Measurements from ENCODE around the gene FRMD3. TPM values are rescaled to one million over a fixed set of nuclear protein-coding genes. Genes with fewer than 3 reads are reported as not detected.

The FRMD3 gene
- total RNA-seq, 2 experiments from 2014 or later = 0.52 to 0.80 TPM

DNA sequence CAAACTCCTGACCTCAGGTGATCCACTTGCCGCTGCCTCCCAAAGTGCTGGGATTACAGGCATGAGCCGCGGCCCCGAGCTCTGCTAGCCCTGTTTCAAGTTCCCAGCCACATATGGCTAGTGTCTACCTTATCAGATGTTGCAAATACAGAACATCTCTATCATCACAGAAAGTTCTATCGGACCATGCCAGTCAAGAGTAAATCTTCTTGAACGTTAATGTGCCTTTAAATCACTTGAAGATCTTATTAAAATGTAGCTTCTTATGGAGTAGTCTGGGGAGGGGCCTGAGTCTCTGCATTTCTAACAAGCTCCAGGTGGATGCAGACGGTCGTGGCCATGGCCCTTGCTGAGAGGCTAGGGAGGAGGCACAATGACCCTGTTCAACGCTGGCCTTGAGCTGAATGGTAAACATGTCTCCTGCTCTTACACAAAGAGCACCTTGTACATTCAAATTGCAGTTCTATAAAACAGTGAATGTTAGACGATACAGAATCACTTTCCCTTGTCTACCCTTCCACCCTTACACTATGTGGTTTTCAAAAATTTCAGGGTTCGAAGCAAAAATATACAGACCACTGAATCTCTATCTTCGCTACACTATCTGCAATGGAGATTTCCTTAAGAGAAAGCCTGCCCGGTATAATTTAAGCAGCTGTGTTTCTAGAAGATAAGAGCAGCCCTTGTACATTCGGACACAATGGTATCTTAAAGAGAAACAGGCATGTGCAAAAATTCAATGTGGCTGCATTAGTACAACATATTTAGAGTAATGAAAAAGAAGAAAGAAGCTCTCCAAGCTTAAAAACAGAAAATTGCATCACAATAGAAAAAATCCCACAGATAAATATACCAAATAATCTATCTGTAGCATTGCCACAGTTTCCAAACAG is 114.1 kb downstream of the FRMD3 start:
- Mint-ChIP-seq H3K27me3 (no peaks in the 10 kb centered on the region), H3K9me3 (no peaks in the 10 kb centered on the region), H3K4me3 (no peak overlapping the region), H3K27ac (no peak overlapping the region), H3K4me1 (no peaks in the 10 kb centered on the region), H3K36me3 (no peaks in the 10 kb centered on the region)
- no peak for DNase-seq

DNA sequence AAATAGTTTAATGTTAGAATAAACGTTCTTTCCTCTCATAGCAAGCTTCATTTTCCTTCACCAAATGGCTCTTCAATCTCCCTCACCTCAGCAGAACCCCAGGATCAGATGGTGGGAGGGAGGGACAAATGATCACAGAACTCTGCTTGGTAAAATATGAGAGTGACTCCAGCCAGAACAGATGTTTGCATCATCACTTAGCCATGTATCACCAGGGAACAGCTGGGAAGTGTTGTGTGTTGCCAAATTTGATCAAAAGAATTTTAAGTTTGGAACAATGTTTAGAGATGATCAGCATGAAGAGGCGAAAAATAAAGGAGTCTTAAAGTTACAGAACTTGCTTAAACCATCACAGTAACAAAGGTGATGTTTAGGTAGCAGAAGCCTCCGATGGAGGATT is 115.7 kb downstream of the FRMD3 start:
- Mint-ChIP-seq H3K27ac (no peak overlapping the region), H3K27me3 (no peaks in the 10 kb centered on the region), H3K4me1 (no peaks in the 10 kb centered on the region), H3K4me3 (no peak overlapping the region), H3K36me3 (peaks cover 1% of the 10 kb centered on the region), H3K9me3 (peaks cover 2% of the 10 kb centered on the region)
- no peak for DNase-seq

DNA sequence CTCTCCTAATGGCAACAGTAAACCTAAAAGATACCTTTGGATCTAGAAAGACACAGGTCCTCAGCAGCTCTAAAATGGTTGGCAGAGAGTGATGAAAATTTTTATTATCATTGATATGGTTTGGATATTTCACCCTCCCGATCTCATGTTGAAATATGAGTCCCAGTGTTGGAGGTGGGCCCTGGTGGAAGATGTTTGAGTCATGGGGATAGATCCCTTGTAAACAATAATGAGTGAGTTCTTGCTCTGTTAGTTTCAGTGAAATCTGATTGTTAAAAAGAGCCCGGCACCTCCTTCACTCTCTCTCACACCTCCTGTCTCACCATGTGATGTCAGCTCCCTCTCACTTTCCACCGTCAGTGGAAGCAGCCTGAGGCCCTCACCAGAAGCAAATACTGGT is 117.7 kb downstream of the FRMD3 start:
- no peak overlapping the region for H3K4me3 Mint-ChIP-seq
- H3K36me3 Mint-ChIP-seq = peaks cover 5% of the 10 kb centered on the region
- no peaks in the 10 kb centered on the region for H3K4me1 Mint-ChIP-seq
- peaks cover 4% of the 10 kb centered on the region for H3K27me3 Mint-ChIP-seq
- DNase-seq = no peak
- no peak overlapping the region for H3K27ac Mint-ChIP-seq
- peaks cover 2% of the 10 kb centered on the region for H3K9me3 Mint-ChIP-seq

DNA sequence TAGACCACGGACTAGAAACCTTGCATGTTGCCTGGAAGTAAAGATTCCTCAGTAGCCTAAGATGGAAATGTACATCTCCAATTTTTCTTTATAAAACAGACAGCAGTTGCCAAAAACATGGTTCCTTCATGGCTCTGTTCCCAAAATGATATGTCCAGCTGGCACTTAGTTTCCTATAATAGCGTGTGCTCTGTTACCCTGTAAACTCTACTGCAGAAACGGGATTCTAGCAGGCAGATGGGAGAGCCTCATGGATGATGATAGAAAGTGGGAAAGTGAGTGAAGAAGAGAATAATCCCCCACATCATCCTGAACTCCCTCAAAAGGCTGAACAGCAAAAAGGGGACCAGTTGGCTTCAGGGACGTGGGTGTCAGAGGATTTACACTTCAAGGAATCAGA is 118.2 kb downstream of the FRMD3 start:
- Mint-ChIP-seq H3K36me3 (peaks cover 5% of the 10 kb centered on the region), H3K4me3 (no peak overlapping the region), H3K4me1 (no peaks in the 10 kb centered on the region), H3K27ac (no peak overlapping the region), H3K9me3 (peaks cover 2% of the 10 kb centered on the region), H3K27me3 (peaks cover 4% of the 10 kb centered on the region)
- no peak for DNase-seq

DNA sequence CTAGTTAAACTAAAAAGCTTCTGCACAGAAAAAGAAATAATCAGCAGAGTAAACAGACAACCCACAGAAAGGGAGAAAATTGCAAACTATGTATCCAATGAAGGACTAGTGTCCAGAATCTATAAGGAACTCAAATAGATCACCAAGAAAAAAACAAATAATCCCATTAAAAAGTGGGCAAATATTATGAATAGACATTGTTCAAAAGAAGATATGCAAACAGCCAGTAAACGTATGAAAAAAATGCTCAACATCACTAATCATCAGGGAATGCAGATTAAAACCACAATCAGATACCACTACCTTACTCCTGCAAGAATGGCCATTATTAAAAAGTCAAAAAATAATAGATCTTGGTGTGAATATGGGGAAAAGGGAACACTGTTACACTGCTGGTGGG is 119.9 kb downstream of the FRMD3 start:
- Mint-ChIP-seq H3K4me1 (no peaks in the 10 kb centered on the region), H3K4me3 (no peak overlapping the region), H3K36me3 (peaks cover 5% of the 10 kb centered on the region), H3K9me3 (peaks cover 5% of the 10 kb centered on the region), H3K27me3 (peaks cover 4% of the 10 kb centered on the region), H3K27ac (no peak overlapping the region)
- no peak for DNase-seq

DNA sequence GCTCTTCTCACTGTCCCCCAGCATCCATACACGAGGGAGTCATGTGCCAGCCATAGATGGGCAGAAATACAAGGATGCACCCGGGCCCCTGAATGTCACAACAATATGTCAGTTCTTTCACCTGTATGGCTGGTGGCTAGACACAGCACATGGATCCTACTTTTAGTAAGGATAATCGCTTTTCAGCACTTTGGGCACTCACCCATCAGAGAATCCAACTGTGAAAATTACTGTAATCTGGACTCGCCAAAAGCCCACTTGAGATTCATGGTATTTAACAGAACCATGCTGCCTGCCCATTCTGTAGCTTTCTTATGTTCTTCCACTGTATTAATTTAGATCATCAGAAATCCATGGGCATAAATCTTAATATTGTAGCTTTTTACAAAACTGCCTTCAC is 124.8 kb downstream of the FRMD3 start:
- Mint-ChIP-seq H3K9me3 (peaks cover 5% of the 10 kb centered on the region), H3K4me3 (no peak overlapping the region), H3K27ac (no peak overlapping the region), H3K36me3 (peaks cover 5% of the 10 kb centered on the region), H3K27me3 (peaks cover 4% of the 10 kb centered on the region), H3K4me1 (no peaks in the 10 kb centered on the region)
- no peak for DNase-seq

DNA sequence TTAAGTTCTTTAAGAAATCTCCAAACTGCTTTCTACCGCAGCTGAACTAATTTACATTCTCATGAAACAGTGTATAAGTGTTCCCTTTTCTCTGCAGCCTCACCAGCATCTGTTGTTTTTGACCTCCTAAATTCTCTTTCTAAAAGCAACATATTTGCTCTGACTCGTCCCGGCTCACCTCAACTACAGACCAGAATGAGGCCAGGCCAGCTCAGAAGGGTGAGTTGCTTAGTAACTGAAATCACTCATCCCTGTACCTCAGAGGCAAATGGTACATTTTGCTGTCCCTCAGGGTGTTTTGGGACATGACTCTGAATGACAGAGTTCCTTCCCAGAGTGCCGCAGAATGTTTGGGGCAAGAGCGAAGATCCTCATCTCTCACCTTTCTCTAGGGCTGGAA is 127.5 kb downstream of the FRMD3 start:
- Mint-ChIP-seq H3K27me3 (no peaks in the 10 kb centered on the region), H3K27ac (no peak overlapping the region), H3K9me3 (peaks cover 3% of the 10 kb centered on the region), H3K4me3 (no peak overlapping the region), H3K36me3 (no peaks in the 10 kb centered on the region), H3K4me1 (no peaks in the 10 kb centered on the region)
- DNase-seq = no peak

DNA sequence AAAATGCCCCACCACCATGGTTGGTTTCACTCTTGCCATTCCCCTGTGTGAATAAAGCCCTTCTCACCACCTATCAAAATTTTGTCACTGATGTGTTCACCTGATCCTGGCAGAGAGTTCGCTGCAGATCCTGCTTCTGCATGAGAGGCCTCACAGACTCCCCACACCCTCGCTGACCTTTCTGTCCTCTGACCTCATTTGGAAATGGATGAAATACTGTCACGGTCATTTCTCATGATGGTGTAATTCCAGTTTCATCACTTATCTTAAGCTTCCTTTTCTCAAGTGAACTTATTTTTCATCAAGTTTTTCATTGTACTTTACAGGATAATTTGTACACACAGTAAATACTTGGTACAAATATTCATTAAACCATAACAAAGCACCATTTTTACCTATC is 131.3 kb downstream of the FRMD3 start:
- DNase-seq = no peak
- no peaks in the 10 kb centered on the region for H3K9me3 Mint-ChIP-seq
- H3K27me3 Mint-ChIP-seq = no peaks in the 10 kb centered on the region
- H3K27ac Mint-ChIP-seq = no peak overlapping the region
- no peaks in the 10 kb centered on the region for H3K36me3 Mint-ChIP-seq
- no peaks in the 10 kb centered on the region for H3K4me1 Mint-ChIP-seq
- no peak overlapping the region for H3K4me3 Mint-ChIP-seq

DNA sequence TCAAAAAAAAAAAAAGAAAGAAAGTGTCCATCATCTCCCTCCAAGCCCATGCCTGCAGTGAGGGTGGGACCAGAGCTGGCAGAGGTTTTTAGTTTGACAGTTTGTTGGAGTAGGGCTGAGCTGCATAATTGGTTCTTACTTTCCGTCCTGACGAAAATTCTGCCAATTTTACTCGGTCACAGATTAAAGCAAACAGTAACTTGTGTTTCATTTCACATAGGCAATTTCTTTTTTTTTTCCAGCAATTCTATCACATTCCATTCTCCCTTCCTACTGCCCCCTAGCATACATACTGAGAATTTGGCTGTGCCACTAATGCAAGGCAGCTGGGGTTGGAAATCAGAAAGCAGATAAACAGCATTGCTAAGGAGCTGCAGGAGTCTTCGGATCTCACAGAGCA is 132.4 kb downstream of the FRMD3 start:
- Mint-ChIP-seq H3K27me3 (no peaks in the 10 kb centered on the region), H3K4me1 (no peaks in the 10 kb centered on the region), H3K36me3 (no peaks in the 10 kb centered on the region), H3K4me3 (no peak overlapping the region), H3K9me3 (no peaks in the 10 kb centered on the region), H3K27ac (no peak overlapping the region)
- DNase-seq = no peak

DNA sequence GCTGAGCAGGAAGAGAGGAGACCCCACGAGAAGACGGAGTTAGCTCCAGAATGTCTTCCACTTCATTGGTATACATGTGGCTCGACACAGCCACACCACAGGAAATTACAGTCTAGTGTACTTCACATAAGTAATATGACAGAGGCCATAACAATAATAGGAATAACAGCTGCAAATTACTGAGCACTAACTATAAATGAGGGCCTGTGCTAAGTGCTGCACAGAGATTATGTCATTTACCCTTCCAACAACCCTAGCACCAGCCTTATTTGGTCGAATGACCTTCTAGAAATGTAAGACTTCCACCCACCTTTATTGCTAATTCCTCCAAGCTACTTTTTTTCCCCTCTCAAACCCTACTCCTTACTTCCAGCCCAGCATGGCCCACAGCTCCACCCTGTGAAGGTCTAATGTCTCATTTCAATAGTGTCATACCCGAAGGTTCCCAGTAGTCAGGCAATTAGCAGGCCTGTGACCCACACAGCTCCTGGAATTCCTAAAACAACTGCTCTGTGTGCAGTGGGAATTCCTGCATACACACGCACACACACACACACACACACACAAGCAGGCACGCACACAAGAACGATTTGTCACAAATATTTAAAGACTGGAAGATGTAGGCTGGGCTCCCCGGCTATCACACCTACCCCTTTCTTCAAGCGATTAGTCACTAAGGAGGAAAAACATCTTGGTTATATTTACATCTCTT is 134.5 kb downstream of the FRMD3 start:
- Mint-ChIP-seq H3K27me3 (no peaks in the 10 kb centered on the region), H3K36me3 (no peaks in the 10 kb centered on the region), H3K4me1 (no peaks in the 10 kb centered on the region), H3K9me3 (no peaks in the 10 kb centered on the region), H3K4me3 (no peak overlapping the region), H3K27ac (no peak overlapping the region)
- no peak for DNase-seq

DNA sequence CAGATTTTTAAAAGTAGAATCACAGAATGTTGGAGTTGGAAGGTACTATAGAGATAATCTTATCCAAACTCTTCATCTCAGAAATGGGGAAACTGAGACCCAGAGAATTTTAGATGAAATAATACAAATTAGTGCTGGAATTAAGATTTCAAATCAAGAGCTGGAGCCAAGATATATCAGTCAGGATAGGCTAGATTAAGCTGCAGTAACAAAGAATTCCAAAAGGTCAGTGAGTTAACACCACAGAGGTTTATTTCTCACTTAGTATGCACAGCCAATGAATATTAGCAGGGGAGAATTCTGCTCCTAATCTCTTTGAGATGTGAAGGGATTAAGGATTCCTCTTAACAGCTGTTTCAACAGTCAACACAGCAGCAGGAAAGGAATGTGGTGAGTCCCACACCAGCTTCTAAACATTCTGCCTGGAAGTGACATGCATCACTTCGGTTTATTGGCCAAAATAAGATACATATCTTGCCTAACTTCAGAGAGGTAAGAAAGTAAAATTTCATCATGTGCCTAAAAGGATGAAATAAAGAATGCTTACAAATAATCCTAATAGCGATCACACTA is 136.8 kb downstream of the FRMD3 start:
- H3K4me1 Mint-ChIP-seq = no peaks in the 10 kb centered on the region
- H3K27ac Mint-ChIP-seq = no peak overlapping the region
- no peaks in the 10 kb centered on the region for H3K27me3 Mint-ChIP-seq

DNA sequence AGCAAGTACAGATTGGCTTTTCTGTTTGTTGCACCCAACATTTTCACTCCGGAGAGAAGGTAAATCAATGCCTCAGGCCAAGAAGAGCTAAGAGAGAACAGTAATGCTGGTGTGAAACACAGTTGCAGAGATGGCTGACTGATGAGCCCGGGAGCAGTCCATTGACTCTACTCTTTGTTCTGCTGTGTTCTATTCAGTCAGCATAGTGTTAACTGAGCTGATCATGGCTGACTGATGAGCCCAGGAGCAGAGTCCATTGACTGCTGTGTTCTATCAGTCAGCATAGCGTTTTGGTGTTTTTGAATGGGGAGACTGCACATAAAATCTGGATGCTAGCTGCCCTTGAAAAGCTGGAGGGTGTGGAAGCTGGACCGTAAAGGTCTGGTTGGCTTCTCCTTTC is 141.4 kb downstream of the FRMD3 start:
- H3K27ac Mint-ChIP-seq = no peak overlapping the region
- H3K4me1 Mint-ChIP-seq = no peaks in the 10 kb centered on the region
- no peaks in the 10 kb centered on the region for H3K36me3 Mint-ChIP-seq
- H3K4me3 Mint-ChIP-seq = no peak overlapping the region
- no peak for DNase-seq
- H3K9me3 Mint-ChIP-seq = no peaks in the 10 kb centered on the region
- no peaks in the 10 kb centered on the region for H3K27me3 Mint-ChIP-seq

More for the DNA sequence above, 136.8 kb downstream of the FRMD3 start:
- H3K9me3 Mint-ChIP-seq = no peaks in the 10 kb centered on the region
- DNase-seq = no peak
- no peak overlapping the region for H3K4me3 Mint-ChIP-seq
- no peaks in the 10 kb centered on the region for H3K36me3 Mint-ChIP-seq

DNA sequence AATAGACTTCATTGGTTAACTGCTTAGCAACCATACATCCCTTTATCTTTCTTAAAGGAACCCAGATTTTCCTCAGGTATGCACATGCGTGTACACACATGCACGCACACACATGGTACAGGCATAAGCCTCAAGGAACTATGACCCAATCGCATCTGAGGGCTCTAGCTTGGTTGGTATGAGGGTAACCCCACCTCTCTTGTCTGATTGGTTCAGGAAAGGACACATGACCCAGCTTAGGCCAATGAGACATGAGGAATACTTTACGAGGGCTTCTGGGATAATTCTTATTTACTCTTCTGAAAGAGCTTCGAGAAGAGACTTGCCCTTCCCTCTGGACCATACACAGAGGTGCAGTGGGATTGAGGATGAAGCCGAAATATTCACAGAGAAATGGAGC is 141.9 kb downstream of the FRMD3 start:
- H3K36me3 Mint-ChIP-seq = no peaks in the 10 kb centered on the region
- no peak overlapping the region for H3K27ac Mint-ChIP-seq
- no peaks in the 10 kb centered on the region for H3K27me3 Mint-ChIP-seq

DNA sequence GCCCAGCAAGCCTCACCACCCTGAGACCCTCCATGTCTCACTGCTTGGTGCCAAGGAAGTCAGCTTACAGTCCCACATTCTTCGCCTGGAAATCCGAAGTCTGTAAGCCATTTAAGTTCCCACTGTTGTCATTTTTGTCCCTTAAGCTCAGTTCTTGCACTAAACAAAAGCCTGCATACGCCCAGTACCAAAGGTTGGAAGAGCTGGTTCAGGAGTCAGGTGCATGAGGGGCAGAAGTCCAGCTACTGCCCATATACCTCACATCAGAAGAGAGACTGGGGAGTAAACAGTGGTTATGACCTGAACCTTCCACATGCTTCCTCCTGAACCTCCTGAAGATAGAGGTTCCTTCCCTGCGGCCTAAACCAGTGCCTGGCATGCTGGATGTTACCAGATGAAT is 146.0 kb downstream of the FRMD3 start:
- no peaks in the 10 kb centered on the region for H3K4me1 Mint-ChIP-seq
- H3K4me3 Mint-ChIP-seq = no peak overlapping the region
- no peak overlapping the region for H3K27ac Mint-ChIP-seq
- no peaks in the 10 kb centered on the region for H3K9me3 Mint-ChIP-seq
- H3K27me3 Mint-ChIP-seq = no peaks in the 10 kb centered on the region
- DNase-seq = no peak
- no peaks in the 10 kb centered on the region for H3K36me3 Mint-ChIP-seq

More for the DNA sequence above, 141.9 kb downstream of the FRMD3 start:
- no peaks in the 10 kb centered on the region for H3K4me1 Mint-ChIP-seq
- DNase-seq = no peak
- H3K9me3 Mint-ChIP-seq = no peaks in the 10 kb centered on the region
- no peak overlapping the region for H3K4me3 Mint-ChIP-seq

DNA sequence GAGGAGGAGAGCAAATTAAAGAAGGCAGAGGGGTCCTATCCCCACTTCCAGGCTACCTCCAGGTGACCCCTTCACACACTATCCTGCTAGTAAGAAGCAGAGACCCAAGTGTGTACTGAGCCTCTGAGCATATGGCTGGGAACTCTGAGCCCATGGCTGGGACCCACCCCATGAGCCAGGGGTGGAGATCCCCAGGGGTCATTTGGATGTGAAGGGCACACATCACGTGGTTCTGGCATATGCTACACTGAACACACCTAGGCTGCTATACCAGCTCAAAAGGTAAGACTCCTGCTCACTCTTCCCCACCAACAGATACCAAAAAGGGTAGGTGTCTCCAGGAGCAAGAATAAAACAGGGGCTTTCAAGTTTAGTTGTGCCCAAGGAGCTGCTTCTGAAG is 149.9 kb downstream of the FRMD3 start:
- no peak for DNase-seq
- Mint-ChIP-seq H3K27ac (no peak overlapping the region), H3K9me3 (peaks cover 2% of the 10 kb centered on the region), H3K36me3 (peaks cover 3% of the 10 kb centered on the region), H3K27me3 (no peaks in the 10 kb centered on the region), H3K4me1 (no peaks in the 10 kb centered on the region), H3K4me3 (no peak overlapping the region)

Measured in activated naive CD8-positive, alpha-beta T cell treated with anti-CD3 and anti-CD28 coated beads for 36 hours (primary cell).